Lung (tissue), 12 donors: ENCODE measurements around the gene PRRX2. TPM values are rescaled to one million over a fixed set of nuclear protein-coding genes. Genes with fewer than 3 reads are reported as not detected.
A peak's percentile ranks its signal among the peaks of the same experiment; 100 is the strongest.

Source experiments
- ATAC-seq: fragments of 200-7000 bp; cut with Tn5 transposase; one replicate; pipeline ENCODE4 v1.9.1; 2020; ENCODE audit warnings: moderate number of reproducible peaks; ENCODE audit not compliant: insufficient read depth, low FRiP score
- DNase-seq, 3 donors: peaks; one replicate each; pipeline ENCODE4 v3.0.0-alpha.2; 2013 to 2017
- H3K27ac ChIP-seq, 2 donors: one replicate each; pipeline ENCODE4 v1.5.1; 2013; ENCODE audit warnings: mild to moderate bottlenecking in 2 of 2, moderate library complexity in 2 of 2, control low read depth in 1 of 2, inconsistent platforms in 1 of 2, low read depth in 1 of 2, low read length in 1 of 2
- H3K27me3 ChIP-seq, 3 donors: one replicate each; pipeline ENCODE4 v1.5.1; 2013; ENCODE audit warnings: low read length in 2 of 3; ENCODE audit not compliant: control insufficient read depth in 3 of 3, insufficient read depth in 3 of 3
- H3K36me3 ChIP-seq, 4 donors: one replicate each; pipeline ENCODE4 v1.5.1; 2013; ENCODE audit warnings: low read length in 4 of 4, mild to moderate bottlenecking in 1 of 4, moderate library complexity in 1 of 4; ENCODE audit not compliant: control insufficient read depth in 4 of 4, insufficient read depth in 4 of 4
- H3K4me1 ChIP-seq, 5 donors: one replicate each; pipeline ENCODE4 v1.5.1; 2013; ENCODE audit warnings: low read length in 5 of 5, mild to moderate bottlenecking in 2 of 5, moderate library complexity in 1 of 5; ENCODE audit not compliant: control insufficient read depth in 5 of 5, insufficient read depth in 5 of 5
- H3K4me3 ChIP-seq: one replicate; pipeline ENCODE4 v1.5.1; 2013; ENCODE audit warnings: mild to moderate bottlenecking, control low read depth, moderate library complexity
- H3K9ac ChIP-seq, 2 donors: one replicate each; pipeline ENCODE4 v1.5.1; 2013; ENCODE audit warnings: low read length in 2 of 2, control low read depth in 1 of 2; ENCODE audit not compliant: insufficient read depth in 1 of 2
- H3K9me3 ChIP-seq, 4 donors: one replicate each; pipeline ENCODE4 v1.5.1; 2013; ENCODE audit warnings: low read length in 3 of 4, mild to moderate bottlenecking in 1 of 4, moderate library complexity in 1 of 4; ENCODE audit not compliant: control insufficient read depth in 4 of 4, insufficient read depth in 3 of 4
- CTCF ChIP-seq: IDR thresholded peaks from 2 replicates; pipeline ENCODE4 v1.5.1; 2012; ENCODE audit warnings: mild to moderate bottlenecking; ENCODE audit errors: control extremely low read depth, extremely low read depth
- WGBS, 2 donors: extraction: QIAGEN DNeasy Blood & Tissue Kit; methylation state at CpG; one replicate each; pipeline ENCODE4 v1.1.7; 2013; 5-methylcytosine and 5-hydroxymethylcytosine counted together
- polyA plus RNA-seq, 2 donors: library from polyadenylated mRNA; stranded (reverse); fragments of 200-250 nt; gene quantifications; one replicate each; pipeline ENCODE4 v1.2.1, GENCODE V29; 2013
- total RNA-seq, 2 donors: library from RNA; depleted of rRNA in 1 of 2; stranded (reverse); fragments of >200 nt in 1 of 2; gene quantifications; one replicate each; pipeline ENCODE4 v1.2.1, GENCODE V29; 2014 to 2021
- donor health status: control.
- donor health status: control.
- donor health status: Bipolar disorder and iron deficiency.
- donor health status: healthy.
- donor health status: DM: yes; HTN: yes; CAD: no.

The PRRX2 gene
- total and polyA plus RNA-seq, 4 donors: 2.2 to 3.8 (median 3.5) TPM

GRCh38 chr9:129639756-129640085 is 25.7 kb upstream of the PRRX2 start:
- H3K27ac ChIP-seq: no peak overlapping the region
- ATAC-seq (no peak), DNase-seq (no peak)
- H3K4me3 ChIP-seq: no peak overlapping the region
- WGBS, 2 donors: 83 to 87% methylated on average over 12 of the region's 12 CpGs
- H3K9me3 ChIP-seq: no peaks in the 10 kb centered on the region
- H3K4me1 ChIP-seq: peaks cover 5 to 20% (median 12%) of the 10 kb centered on the region in 5 donors
- TF ChIP-seq CTCF: no peak
- no peaks in the 10 kb centered on the region for H3K27me3 ChIP-seq
- H3K36me3 ChIP-seq: peaks cover 7 to 38% (median 24%) of the 10 kb centered on the region in 4 donors
- H3K9ac ChIP-seq: no peak overlapping the region

- no peak for TF ChIP-seq CTCF
- ATAC-seq: no peak
- Histone ChIP-seq H3K27me3 (no peaks in the 10 kb centered on the region), H3K9me3 (no peaks in the 10 kb centered on the region), H3K36me3 (peaks cover 7 to 33% (median 20%) of the 10 kb centered on the region in 4 donors), H3K27ac (no peak overlapping the region), H3K4me3 (no peak overlapping the region), H3K9ac (no peak overlapping the region), H3K4me1 (peaks cover 5 to 20% (median 12%) of the 10 kb centered on the region in 5 donors)
- 70 to 76% methylated on average over 25 of the region's 25 CpGs for WGBS, 2 donors
- peak in 1 of 3 donors; percentile 39 for DNase-seq
Observed at GRCh38 chr9:129640086-129640870, 25.2 kb upstream of the PRRX2 start.

GRCh38 chr9:129640871-129641749 is 24.3 kb upstream of the PRRX2 start:
- Histone ChIP-seq H3K9me3 (no peaks in the 10 kb centered on the region), H3K4me1 (peaks cover 5 to 20% (median 12%) of the 10 kb centered on the region in 5 donors), H3K27ac (peak overlapping the region in 1 of 2 donors; percentile 92), H3K36me3 (peaks cover 4 to 27% (median 18%) of the 10 kb centered on the region in 4 donors), H3K9ac (peak overlapping the region in 1 of 2 donors; percentile 27), H3K27me3 (no peaks in the 10 kb centered on the region), H3K4me3 (peak overlapping the region; percentile 90)
- ATAC-seq: no peak
- DNase-seq: no peak
- 18 to 27% methylated on average over 38 to 44 of the region's 44 CpGs for WGBS, 2 donors
- no peak for TF ChIP-seq CTCF
